Activated naive CD4-positive, alpha-beta T cell (primary cell): ENCODE data around the gene DCAKD.
A peak's percentile ranks its signal among the peaks of the same experiment; 100 is the strongest.

Experiments
- DNase-seq, 4 experiments: peaks; one replicate each; lab custom pipeline; 2025; lab: John Stamatoyannopoulos, UW

Gene DCAKD

GRCh38 chr17:45031231-45032173, 19.9 kb downstream of the DCAKD start:
- no peak for DNase-seq

- no peak for DNase-seq
These were observed 20.7 kb downstream of the DCAKD start for GRCh38 chr17:45030733-45031132.

- DNase-seq, result no peak
These were observed 21.5 kb downstream of the DCAKD start for GRCh38 chr17:45029758-45030423.

DNA sequence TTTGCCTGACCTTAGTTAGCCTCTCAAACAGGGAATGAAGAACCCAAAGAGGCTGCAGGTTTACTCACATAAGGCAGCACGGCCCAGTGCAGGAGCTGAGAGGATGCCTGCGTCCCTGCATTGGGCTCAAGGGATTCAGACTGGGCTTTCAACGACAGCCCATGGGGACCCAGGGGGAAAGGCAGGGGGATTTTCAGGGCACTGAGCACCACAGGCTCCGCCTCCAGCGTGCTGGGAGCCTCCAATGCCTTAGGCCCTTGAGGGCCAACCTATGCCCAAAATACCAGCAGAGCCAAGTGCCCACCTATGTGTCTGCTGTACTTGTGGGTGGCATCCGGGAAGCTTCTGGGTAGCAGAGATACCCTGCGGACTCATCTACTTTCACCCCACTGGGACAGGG, 22.3 kb downstream of the DCAKD start:
- DNase-seq, result no peak

DNA sequence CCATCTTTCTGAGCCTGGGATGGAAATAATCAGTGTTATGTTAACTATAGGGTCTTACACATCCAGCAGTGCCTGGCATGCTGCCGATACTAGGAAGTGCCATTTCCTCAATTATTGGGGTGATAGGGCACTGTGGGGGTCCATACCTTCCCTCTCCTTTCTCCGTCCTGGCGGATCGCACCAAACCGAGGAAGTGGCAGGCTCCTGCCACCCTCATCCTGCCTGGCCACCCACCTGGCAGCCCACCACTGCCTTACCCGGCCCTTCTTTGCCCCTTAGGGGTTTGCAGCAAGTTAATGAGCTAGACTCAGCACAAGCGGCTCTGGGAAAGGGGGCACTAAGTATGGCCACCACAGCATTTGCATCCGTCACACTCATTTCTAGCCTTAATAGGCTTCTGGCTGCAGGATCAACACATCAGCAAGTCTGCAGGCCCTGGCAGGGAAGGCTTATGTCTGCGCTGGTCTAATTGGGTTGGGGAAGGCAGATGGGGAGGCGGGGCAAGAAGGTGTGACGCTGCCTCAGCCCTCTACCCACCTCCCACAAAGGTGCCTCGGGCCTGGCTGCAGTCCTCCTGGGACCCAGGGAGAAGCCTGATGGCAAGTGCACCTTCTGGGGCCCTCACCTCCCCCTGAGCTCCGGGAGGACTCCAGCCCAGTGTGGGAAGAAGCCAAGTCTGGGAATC, 28.6 kb downstream of the DCAKD start:
- DNase-seq, result no peak

DNA sequence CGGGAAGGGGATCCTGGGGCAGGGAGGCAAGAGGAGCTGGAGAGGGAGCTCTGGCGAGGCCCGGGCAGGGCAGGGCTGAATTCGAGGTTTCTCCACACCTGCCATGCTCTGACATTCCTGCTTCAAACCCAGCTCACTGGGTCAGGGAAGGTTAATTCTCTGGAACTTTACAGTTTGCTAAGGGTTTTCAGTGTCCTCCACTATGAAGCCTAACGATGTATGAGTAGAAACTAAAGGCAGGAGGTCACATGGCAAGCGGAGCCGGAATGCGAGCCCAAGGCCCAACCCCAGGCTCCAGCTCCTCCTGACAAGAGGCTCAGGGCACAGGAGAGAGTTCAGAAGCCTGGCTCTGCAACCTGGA, 29.2 kb downstream of the DCAKD start:
- DNase-seq, result no peak

GRCh38 chr17:45021607-45022287, 29.7 kb downstream of the DCAKD start:
- peak; percentile 14 to 68 (median 36) for DNase-seq

DNA sequence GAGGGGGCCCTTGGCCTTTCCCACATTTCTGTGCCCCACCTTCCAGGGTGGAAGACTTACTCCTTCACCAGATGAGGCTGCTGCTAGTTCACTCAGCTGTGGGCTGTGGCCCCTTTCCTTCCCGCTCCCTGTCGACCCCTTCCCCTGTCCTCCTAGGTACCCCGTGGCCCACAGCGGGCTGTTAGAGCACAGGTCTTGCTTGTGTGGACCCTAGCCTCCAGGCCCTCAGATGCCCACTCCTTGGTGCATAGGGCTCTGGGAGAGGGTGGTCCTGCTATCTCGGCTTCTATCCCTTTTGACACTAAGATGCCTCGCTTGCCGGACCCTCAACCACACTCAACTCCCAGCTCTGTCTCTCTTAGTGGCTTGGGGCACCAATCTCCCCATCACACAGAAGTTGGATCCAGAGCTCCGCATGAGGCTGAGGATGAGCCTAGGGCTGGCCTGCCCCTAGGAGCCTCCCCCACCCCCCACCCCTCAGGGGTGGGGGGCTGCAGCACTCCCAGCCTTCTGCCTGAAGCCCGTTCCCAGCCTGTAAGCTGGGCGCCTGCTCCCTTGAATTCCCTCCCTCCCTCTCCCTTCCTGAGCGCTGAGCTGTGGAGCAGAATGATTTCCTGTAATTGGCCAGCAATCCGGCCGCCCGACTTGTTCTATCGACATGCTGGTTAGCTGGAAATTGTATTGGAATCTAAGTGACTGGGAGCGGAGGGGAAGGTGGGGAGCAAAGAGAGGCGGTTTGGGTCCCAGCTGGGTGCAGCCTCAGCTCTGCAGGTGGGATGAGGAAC, 30.9 kb downstream of the DCAKD start:
- DNase-seq, result no peak

GRCh38 chr17:45018848-45019711, 32.4 kb downstream of the DCAKD start:
- DNase-seq, result peak in 1 of 4 experiments; percentile 18

DNA sequence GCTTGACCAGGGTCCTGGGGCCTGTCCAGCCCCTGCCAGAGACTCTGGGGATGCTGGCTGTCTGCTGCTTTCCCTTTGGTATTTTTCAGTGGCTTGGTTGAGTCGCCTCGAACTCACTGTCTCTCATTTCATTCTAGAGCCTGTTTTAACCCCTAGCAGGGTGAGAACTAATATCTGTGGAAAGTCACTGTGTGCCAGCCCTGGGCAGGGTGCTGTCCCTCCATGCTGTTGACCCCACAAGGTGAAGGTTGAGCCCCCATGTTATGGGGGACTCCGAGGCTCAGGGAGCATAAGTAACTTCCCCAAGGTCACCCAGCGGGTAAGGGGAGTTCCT, 33.0 kb downstream of the DCAKD start:
- no peak for DNase-seq

GRCh38 chr17:45016823-45017222, 34.6 kb downstream of the DCAKD start:
- DNase-seq, result no peak

DNA sequence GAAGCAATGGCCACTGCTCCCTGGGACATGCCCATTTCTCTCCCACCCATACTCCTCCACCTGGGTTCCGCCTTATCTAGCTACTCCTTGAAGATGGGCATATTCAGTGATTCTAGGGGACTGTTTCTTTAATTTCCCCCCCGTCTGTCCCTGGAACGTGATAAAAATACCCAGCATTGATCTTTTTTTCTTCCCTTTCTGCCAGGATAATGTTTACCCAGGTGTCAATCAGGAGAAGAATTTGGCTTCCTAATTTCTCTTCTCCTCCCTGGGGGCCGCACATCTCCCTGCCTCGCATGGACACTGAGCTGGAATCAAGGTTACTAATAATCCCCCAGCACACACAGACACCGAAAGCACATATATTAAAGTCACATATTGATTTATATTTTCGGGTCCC, 35.2 kb downstream of the DCAKD start:
- no peak for DNase-seq

DNA sequence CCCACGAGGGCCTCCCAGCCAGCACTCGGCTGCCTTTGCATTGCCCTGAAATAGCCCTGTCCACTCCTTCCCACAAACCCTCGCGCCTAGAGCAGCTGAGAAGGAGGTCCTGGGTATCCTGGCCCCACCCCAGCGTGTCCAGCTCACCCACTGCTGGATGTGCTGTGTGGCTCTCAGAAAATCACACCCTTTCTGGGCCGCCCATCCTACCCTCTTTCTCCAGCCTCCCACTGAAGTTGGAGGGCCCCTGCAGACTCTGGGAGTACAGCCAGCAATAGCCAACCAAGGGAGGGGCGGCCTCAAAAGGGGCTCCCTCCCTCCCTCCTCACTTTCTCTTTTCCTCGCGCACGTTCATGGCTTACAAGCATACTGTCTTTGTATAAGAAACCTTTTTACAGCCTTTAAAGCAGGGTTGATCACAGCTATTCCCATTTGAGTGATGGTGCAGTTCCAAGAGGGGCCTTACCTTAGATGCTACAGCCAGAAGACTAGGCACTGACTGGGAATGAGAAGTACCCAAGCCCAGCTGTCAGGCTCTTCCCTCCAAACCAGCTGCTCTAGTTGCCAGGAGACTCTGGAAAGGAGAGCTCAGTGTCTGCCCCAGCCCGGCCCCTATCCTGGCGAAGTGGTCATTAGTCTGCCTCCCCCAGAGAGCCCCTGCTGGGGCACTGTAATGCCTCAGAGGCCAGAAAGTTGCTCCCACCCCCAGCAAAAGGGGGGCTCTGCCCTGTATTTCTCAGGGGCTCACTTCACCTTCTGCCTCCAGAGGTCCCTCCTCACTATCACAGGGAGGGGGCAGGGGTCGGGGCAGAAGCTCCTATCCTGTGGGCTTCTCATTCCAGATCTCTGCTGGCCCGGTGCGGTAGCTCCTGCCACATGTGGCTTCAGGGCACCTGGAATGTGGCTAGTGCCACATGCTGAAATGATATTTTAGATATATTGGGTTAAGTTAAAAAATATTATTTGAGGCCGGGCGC, 38.1 kb downstream of the DCAKD start:
- no peak for DNase-seq

DNA sequence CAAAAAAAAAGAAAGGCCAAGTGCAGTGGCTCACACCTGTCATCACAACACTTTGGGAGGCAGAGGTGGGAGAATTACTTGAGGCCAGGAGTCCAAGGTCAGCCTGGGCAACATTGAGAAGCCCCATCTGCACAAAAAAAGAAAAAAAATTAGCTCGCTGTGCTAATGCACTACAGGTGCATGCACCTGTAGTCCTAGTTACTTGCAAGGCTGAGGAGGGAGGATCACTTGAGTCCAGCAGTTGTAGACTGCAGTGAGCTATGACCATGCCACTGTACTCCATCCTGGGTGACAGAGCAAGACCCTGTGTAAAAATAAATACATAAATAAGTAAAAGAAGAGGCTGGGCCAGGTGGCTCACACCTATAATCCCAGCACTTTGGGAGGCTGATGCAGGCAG, 39.7 kb downstream of the DCAKD start:
- DNase-seq, result no peak

GRCh38 chr17:45009676-45010467, 41.6 kb downstream of the DCAKD start:
- DNase-seq, result no peak

GRCh38 chr17:45008216-45008615, 43.2 kb downstream of the DCAKD start:
- DNase-seq, result no peak

GRCh38 chr17:45006927-45007461, 44.4 kb downstream of the DCAKD start:
- no peak for DNase-seq

GRCh38 chr17:45005700-45006099, 45.7 kb downstream of the DCAKD start:
- DNase-seq, result no peak
